Measurements from ENCODE around the gene PRPF6. TPM values are rescaled to one million over a fixed set of nuclear protein-coding genes. Genes with fewer than 3 reads are reported as not detected.

The PRPF6 gene
- total and polyA plus RNA-seq, 2 of the 13 experiments (the other 11 are each of a cell fraction or from before 2014, with no cell fraction given): 63.7 to 101 TPM

DNA sequence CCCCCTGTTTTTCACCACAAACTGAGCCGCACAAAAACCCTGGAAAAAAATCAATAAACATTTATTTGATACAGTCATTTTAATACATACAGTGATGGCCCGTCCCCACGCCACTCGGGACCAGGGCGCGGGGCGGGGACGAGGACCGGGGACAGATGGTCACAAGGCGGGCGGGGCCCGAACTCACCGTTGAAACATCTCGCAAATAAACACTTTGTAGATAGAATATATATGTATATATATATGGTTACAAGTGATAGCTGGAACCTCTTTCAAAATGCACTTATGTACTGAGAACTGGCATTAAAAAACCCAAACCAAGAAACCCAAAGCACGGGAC is 24.3 kb upstream of the PRPF6 start (continued):
- TF ChIP-seq, protein P1, sequence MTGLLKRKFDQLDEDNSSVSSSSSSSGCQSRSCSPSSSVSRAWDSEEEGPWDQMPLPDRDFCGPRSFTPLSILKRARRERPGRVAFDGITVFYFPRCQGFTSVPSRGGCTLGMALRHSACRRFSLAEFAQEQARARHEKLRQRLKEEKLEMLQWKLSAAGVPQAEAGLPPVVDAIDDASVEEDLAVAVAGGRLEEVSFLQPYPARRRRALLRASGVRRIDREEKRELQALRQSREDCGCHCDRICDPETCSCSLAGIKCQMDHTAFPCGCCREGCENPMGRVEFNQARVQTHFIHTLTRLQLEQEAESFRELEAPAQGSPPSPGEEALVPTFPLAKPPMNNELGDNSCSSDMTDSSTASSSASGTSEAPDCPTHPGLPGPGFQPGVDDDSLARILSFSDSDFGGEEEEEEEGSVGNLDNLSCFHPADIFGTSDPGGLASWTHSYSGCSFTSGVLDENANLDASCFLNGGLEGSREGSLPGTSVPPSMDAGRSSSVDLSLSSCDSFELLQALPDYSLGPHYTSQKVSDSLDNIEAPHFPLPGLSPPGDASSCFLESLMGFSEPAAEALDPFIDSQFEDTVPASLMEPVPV (CRISPR knock-in tag; IDR thresholded peaks at IDR 0.05): no peak
- no peak for TF ChIP-seq RFX1 (IDR thresholded peaks at IDR 0.05)
- TF ChIP-seq PHF21A (CRISPR knock-in tag; IDR thresholded peaks at IDR 0.05): 0 out of 2 replicates have a peak, but pooled peaks have one; percentile 10
- TF ChIP-seq, protein P2, sequence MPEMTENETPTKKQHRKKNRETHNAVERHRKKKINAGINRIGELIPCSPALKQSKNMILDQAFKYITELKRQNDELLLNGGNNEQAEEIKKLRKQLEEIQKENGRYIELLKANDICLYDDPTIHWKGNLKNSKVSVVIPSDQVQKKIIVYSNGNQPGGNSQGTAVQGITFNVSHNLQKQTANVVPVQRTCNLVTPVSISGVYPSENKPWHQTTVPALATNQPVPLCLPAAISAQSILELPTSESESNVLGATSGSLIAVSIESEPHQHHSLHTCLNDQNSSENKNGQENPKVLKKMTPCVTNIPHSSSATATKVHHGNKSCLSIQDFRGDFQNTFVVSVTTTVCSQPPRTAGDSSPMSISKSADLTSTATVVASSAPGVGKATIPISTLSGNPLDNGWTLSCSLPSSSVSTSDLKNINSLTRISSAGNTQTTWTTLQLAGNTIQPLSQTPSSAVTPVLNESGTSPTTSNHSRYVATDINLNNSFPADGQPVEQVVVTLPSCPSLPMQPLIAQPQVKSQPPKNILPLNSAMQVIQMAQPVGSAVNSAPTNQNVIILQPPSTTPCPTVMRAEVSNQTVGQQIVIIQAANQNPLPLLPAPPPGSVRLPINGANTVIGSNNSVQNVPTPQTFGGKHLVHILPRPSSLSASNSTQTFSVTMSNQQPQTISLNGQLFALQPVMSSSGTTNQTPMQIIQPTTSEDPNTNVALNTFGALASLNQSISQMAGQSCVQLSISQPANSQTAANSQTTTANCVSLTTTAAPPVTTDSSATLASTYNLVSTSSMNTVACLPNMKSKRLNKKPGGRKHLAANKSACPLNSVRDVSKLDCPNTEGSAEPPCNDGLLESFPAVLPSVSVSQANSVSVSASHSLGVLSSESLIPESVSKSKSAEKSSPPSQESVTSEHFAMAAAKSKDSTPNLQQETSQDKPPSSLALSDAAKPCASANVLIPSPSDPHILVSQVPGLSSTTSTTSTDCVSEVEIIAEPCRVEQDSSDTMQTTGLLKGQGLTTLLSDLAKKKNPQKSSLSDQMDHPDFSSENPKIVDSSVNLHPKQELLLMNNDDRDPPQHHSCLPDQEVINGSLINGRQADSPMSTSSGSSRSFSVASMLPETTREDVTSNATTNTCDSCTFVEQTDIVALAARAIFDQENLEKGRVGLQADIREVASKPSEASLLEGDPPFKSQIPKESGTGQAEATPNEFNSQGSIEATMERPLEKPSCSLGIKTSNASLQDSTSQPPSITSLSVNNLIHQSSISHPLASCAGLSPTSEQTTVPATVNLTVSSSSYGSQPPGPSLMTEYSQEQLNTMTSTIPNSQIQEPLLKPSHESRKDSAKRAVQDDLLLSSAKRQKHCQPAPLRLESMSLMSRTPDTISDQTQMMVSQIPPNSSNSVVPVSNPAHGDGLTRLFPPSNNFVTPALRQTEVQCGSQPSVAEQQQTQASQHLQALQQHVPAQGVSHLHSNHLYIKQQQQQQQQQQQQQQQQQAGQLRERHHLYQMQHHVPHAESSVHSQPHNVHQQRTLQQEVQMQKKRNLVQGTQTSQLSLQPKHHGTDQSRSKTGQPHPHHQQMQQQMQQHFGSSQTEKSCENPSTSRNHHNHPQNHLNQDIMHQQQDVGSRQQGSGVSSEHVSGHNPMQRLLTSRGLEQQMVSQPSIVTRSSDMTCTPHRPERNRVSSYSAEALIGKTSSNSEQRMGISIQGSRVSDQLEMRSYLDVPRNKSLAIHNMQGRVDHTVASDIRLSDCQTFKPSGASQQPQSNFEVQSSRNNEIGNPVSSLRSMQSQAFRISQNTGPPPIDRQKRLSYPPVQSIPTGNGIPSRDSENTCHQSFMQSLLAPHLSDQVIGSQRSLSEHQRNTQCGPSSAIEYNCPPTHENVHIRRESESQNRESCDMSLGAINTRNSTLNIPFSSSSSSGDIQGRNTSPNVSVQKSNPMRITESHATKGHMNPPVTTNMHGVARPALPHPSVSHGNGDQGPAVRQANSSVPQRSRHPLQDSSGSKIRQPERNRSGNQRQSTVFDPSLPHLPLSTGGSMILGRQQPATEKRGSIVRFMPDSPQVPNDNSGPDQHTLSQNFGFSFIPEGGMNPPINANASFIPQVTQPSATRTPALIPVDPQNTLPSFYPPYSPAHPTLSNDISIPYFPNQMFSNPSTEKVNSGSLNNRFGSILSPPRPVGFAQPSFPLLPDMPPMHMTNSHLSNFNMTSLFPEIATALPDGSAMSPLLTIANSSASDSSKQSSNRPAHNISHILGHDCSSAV (CRISPR knock-in tag; IDR thresholded peaks at IDR 0.05; ENCODE audit: borderline replicate concordance): no peak; the same call in 1 of the 2 replicates
- TF ChIP-seq ZNF562 (CRISPR knock-in tag; IDR thresholded peaks at IDR 0.05; ENCODE audit: borderline replicate concordance): no peak
- no peak for TF ChIP-seq SUZ12 (IDR thresholded peaks at IDR 0.05; ENCODE audit: low read depth, low read length)
- 0 out of 2 replicates have a peak, but pooled peaks have one; percentile 9 for TF ChIP-seq SOX13 (IDR thresholded peaks at IDR 0.05)
- no peak for TF ChIP-seq SOX13 (CRISPR knock-in tag; conservative IDR thresholded peaks at IDR 0.05 in 1 of 2, IDR thresholded peaks at IDR 0.05 in 1 of 2)
- 0 out of 2 replicates have a peak, but pooled peaks have one; percentile 13 for TF ChIP-seq SSRP1 (CRISPR knock-in tag; IDR thresholded peaks at IDR 0.05)
- no peak for TF ChIP-seq SOX6 (IDR thresholded peaks at IDR 0.05)
- TF ChIP-seq SOX6 (CRISPR knock-in tag; IDR thresholded peaks at IDR 0.05): no peak; the same call in 1 of the 2 replicates
- peak; percentile 85; the same call in 1 of the 2 replicates for TF ChIP-seq CC2D1A (CRISPR knock-in tag; IDR thresholded peaks at IDR 0.05)
- TF ChIP-seq, protein P3, sequence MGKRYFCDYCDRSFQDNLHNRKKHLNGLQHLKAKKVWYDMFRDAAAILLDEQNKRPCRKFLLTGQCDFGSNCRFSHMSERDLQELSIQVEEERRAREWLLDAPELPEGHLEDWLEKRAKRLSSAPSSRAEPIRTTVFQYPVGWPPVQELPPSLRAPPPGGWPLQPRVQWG (CRISPR knock-in tag; IDR thresholded peaks at IDR 0.05; ENCODE audit: borderline replicate concordance, low read depth): no peak
- no peak for TF ChIP-seq FOSL2 (CRISPR knock-in tag; IDR thresholded peaks at IDR 0.05)
- no peak for TF ChIP-seq NFYB (CRISPR knock-in tag; IDR thresholded peaks at IDR 0.05)
- TF ChIP-seq, protein P4, sequence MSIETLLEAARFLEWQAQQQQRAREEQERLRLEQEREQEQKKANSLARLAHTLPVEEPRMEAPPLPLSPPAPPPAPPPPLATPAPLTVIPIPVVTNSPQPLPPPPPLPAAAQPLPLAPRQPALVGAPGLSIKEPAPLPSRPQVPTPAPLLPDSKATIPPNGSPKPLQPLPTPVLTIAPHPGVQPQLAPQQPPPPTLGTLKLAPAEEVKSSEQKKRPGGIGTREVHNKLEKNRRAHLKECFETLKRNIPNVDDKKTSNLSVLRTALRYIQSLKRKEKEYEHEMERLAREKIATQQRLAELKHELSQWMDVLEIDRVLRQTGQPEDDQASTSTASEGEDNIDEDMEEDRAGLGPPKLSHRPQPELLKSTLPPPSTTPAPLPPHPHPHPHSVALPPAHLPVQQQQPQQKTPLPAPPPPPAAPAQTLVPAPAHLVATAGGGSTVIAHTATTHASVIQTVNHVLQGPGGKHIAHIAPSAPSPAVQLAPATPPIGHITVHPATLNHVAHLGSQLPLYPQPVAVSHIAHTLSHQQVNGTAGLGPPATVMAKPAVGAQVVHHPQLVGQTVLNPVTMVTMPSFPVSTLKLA (IDR thresholded peaks at IDR 0.05): no peak
- peak; percentile 6; the same call in 1 of the 2 replicates for TF ChIP-seq ZNF234 (CRISPR knock-in tag; conservative IDR thresholded peaks at IDR 0.05)
- TF ChIP-seq, protein P5, sequence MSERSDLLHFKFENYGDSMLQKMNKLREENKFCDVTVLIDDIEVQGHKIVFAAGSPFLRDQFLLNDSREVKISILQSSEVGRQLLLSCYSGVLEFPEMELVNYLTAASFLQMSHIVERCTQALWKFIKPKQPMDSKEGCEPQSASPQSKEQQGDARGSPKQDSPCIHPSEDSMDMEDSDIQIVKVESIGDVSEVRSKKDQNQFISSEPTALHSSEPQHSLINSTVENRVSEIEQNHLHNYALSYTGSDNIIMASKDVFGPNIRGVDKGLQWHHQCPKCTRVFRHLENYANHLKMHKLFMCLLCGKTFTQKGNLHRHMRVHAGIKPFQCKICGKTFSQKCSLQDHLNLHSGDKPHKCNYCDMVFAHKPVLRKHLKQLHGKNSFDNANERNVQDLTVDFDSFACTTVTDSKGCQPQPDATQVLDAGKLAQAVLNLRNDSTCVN (CRISPR knock-in tag; IDR thresholded peaks at IDR 0.05; ENCODE audit: borderline replicate concordance): no peak

Data from HepG2 (cell line).